Activated CD4-positive, CD25-positive, alpha-beta regulatory T cell treated with anti-CD3 and anti-CD28 coated beads, Interleukin-2, amount 50 U/mL, for 16 hours (primary cell): ENCODE measurements around the gene NEURL2.

Experiments used
- DNase-seq: peaks from one replicate; pipeline ENCODE4 v3.0.0-alpha.2; 2020; ENCODE audit warnings: low read depth, low spot score

NEURL2 gene

DNA sequence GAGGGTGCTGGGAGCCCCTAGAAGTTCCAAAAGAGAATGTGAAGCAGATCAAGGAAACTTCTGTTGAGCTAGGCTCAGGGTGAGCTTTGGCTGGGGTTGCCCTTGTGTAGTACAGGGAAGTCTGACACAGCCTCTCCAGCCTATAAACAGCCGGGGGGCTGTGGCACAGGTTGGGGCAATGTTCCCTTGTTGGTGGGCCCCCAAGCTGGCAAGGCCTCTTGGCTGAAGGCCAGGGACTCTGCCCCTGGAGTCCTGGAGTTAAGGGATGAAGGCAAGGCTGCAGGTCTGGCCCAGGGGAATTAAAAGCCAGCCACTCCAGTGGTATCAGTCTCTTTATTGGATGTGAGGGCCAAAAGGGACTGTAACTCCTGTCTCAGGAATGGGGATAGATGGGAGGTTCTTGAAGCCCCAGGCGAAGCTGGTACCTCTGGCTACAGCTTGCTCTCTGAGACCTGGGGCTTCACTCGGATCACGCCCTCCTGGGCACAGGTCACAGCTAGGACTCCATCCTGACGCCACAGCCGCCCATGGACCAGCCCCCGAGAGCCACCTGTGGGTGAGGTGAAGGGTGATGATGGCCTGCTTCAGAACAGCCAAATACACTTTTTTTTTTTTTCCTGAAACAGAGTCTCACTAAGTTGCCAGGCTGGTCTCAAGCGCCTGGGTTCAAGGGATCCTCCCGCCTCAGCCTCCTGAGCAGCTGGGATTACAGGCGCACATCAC, 49.4 kb downstream of the NEURL2 start:
- DNase-seq: no peak

DNA sequence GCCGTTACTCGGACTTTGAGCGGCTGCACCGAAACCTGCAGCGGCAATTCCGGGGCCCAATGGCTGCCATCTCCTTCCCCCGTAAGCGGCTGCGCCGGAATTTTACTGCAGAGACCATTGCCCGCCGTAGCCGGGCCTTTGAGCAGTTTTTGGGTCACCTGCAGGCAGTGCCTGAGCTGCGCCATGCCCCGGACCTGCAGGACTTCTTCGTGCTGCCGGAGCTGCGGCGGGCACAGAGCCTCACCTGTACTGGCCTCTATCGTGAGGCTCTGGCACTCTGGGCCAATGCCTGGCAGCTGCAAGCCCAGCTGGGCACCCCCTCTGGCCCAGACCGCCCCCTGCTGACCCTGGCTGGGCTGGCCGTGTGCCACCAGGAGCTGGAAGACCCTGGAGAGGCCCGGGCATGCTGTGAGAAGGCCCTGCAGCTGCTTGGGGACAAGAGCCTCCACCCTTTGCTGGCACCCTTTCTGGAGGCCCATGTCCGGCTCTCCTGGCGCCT, 50.3 kb downstream of the NEURL2 start:
- no peak for DNase-seq
